Activated T-cell treated with anti-CD3 and anti-CD28 coated beads, Interleukin-2, amount 50 U/mL, for 24 hours (primary cell): ENCODE measurements around the gene TCHHL1.
A peak's percentile ranks its signal among the peaks of the same experiment; 100 is the strongest.

Source experiments
- DNase-seq: peaks from one replicate; pipeline ENCODE4 v3.0.0-alpha.2; 2020
- H3K27ac Mint-ChIP-seq: 2 replicates; pipeline ENCODE4 v1.8.0; 2020; ENCODE audit warnings: mild to moderate bottlenecking, mixed read lengths
- H3K27me3 Mint-ChIP-seq: 2 replicates; pipeline ENCODE4 v1.8.0; 2020; ENCODE audit warnings: mixed read lengths
- H3K36me3 Mint-ChIP-seq: 2 replicates; pipeline ENCODE4 v1.8.0; 2020; ENCODE audit warnings: low read depth, mixed read lengths
- H3K4me1 Mint-ChIP-seq: 2 replicates; pipeline ENCODE4 v1.8.0; 2020; ENCODE audit warnings: low read depth, mixed read lengths
- H3K4me3 Mint-ChIP-seq: 2 replicates; pipeline ENCODE4 v1.8.0; 2020; ENCODE audit warnings: mild to moderate bottlenecking, moderate library complexity, mixed read lengths
- H3K9me3 Mint-ChIP-seq: 2 replicates; pipeline ENCODE4 v1.8.0; 2020; ENCODE audit warnings: mixed read lengths

TCHHL1 gene

GRCh38 chr1:152089014-152089674 lies at the start of gene TCHHL1:
Gene TCHHL1, minus strand, starts transcription at chr1:152089064. Its CDS starts 921 bp downstream, at chr1:152088143.
- no peaks in the 10 kb centered on the region for H3K4me1 Mint-ChIP-seq
- H3K27ac Mint-ChIP-seq, result no peak within 1 kb of the TSS
- no peak within 1 kb of the TSS for H3K4me3 Mint-ChIP-seq
- DNase-seq, result no peak
- H3K27me3 Mint-ChIP-seq, result peaks cover 33% of the 10 kb centered on the region
- peaks cover 14% of the 10 kb centered on the region for H3K9me3 Mint-ChIP-seq
- H3K36me3 Mint-ChIP-seq, result no peaks in the 10 kb centered on the region

GRCh38 chr1:152137215-152137614 lies 48.4 kb upstream of the TCHHL1 start:
- Mint-ChIP-seq H3K27me3 (peaks cover 66% of the 10 kb centered on the region), H3K4me3 (no peak overlapping the region), H3K27ac (no peak overlapping the region), H3K9me3 (peaks cover 4% of the 10 kb centered on the region), H3K36me3 (no peaks in the 10 kb centered on the region), H3K4me1 (no peaks in the 10 kb centered on the region)
- DNase-seq, result no peak

GRCh38 chr1:152130186-152130585 lies 41.3 kb upstream of the TCHHL1 start:
- Mint-ChIP-seq H3K4me3 (no peak overlapping the region), H3K36me3 (no peaks in the 10 kb centered on the region), H3K4me1 (no peaks in the 10 kb centered on the region), H3K27ac (no peak overlapping the region), H3K9me3 (peaks cover 4% of the 10 kb centered on the region), H3K27me3 (peaks cover 75% of the 10 kb centered on the region)
- no peak for DNase-seq

- H3K9me3 Mint-ChIP-seq, result no peaks in the 10 kb centered on the region
- H3K4me1 Mint-ChIP-seq, result no peaks in the 10 kb centered on the region
- H3K4me3 Mint-ChIP-seq, result no peak overlapping the region
- H3K27ac Mint-ChIP-seq, result no peak overlapping the region
- DNase-seq, result no peak
- no peaks in the 10 kb centered on the region for H3K36me3 Mint-ChIP-seq
- H3K27me3 Mint-ChIP-seq, result peaks cover 69% of the 10 kb centered on the region
Observed at GRCh38 chr1:152127673-152128072, 38.8 kb upstream of the TCHHL1 start.

- no peak overlapping the region for H3K4me3 Mint-ChIP-seq
- no peaks in the 10 kb centered on the region for H3K9me3 Mint-ChIP-seq
- no peak overlapping the region for H3K27ac Mint-ChIP-seq
- DNase-seq, result no peak
- H3K36me3 Mint-ChIP-seq, result no peaks in the 10 kb centered on the region
- H3K27me3 Mint-ChIP-seq, result peaks cover 72% of the 10 kb centered on the region
- H3K4me1 Mint-ChIP-seq, result no peaks in the 10 kb centered on the region
Observed at GRCh38 chr1:152125834-152126443, 37.1 kb upstream of the TCHHL1 start.

- H3K27me3 Mint-ChIP-seq, result peaks cover 52% of the 10 kb centered on the region
- no peak overlapping the region for H3K4me3 Mint-ChIP-seq
- no peaks in the 10 kb centered on the region for H3K4me1 Mint-ChIP-seq
- DNase-seq, result no peak
- H3K27ac Mint-ChIP-seq, result no peak overlapping the region
- no peaks in the 10 kb centered on the region for H3K9me3 Mint-ChIP-seq
- H3K36me3 Mint-ChIP-seq, result no peaks in the 10 kb centered on the region
Observed at GRCh38 chr1:152118915-152119314, 30.1 kb upstream of the TCHHL1 start.

GRCh38 chr1:152115344-152115743 lies 26.5 kb upstream of the TCHHL1 start, which contains the start of gene TCHH:
Gene TCHH, minus strand, starts transcription at chr1:152115444. Its CDS starts 1,364 bp downstream, at chr1:152114080.
- H3K27ac Mint-ChIP-seq, result no peak within 1 kb of the TSS
- peaks cover 33% of the 10 kb centered on the region for H3K27me3 Mint-ChIP-seq
- no peaks in the 10 kb centered on the region for H3K36me3 Mint-ChIP-seq
- no peak within 1 kb of the TSS for H3K4me3 Mint-ChIP-seq
- no peaks in the 10 kb centered on the region for H3K9me3 Mint-ChIP-seq
- DNase-seq, result no peak
- H3K4me1 Mint-ChIP-seq, result no peaks in the 10 kb centered on the region

GRCh38 chr1:152112885-152113432 lies 24.1 kb upstream of the TCHHL1 start:
- H3K36me3 Mint-ChIP-seq, result no peaks in the 10 kb centered on the region
- no peak overlapping the region for H3K27ac Mint-ChIP-seq
- H3K9me3 Mint-ChIP-seq, result no peaks in the 10 kb centered on the region
- H3K27me3 Mint-ChIP-seq, result peaks cover 18% of the 10 kb centered on the region
- no peaks in the 10 kb centered on the region for H3K4me1 Mint-ChIP-seq
- no peak overlapping the region for H3K4me3 Mint-ChIP-seq
- no peak for DNase-seq

- H3K9me3 Mint-ChIP-seq, result no peaks in the 10 kb centered on the region
- H3K4me1 Mint-ChIP-seq, result no peaks in the 10 kb centered on the region
- peaks cover 16% of the 10 kb centered on the region for H3K27me3 Mint-ChIP-seq
- no peak overlapping the region for H3K4me3 Mint-ChIP-seq
- no peak overlapping the region for H3K27ac Mint-ChIP-seq
- H3K36me3 Mint-ChIP-seq, result no peaks in the 10 kb centered on the region
- DNase-seq, result peak; percentile 49
Observed at GRCh38 chr1:152112101-152112884, 23.4 kb upstream of the TCHHL1 start.

GRCh38 chr1:152111515-152111968 lies 22.7 kb upstream of the TCHHL1 start:
- Mint-ChIP-seq H3K4me3 (no peak overlapping the region), H3K4me1 (no peaks in the 10 kb centered on the region), H3K36me3 (no peaks in the 10 kb centered on the region), H3K27ac (no peak overlapping the region), H3K27me3 (peaks cover 9% of the 10 kb centered on the region), H3K9me3 (no peaks in the 10 kb centered on the region)
- DNase-seq, result no peak

GRCh38 chr1:152110860-152111514 lies 22.1 kb upstream of the TCHHL1 start:
- no peaks in the 10 kb centered on the region for H3K36me3 Mint-ChIP-seq

GRCh38 chr1:152110365-152110859 lies 21.5 kb upstream of the TCHHL1 start:
- Mint-ChIP-seq H3K27me3 (peaks cover under 1% of the 10 kb centered on the region), H3K9me3 (no peaks in the 10 kb centered on the region), H3K4me1 (no peaks in the 10 kb centered on the region), H3K4me3 (no peak overlapping the region), H3K27ac (no peak overlapping the region), H3K36me3 (no peaks in the 10 kb centered on the region)
- peak; percentile 56 for DNase-seq

More at GRCh38 chr1:152110860-152111514, 22.1 kb upstream of the TCHHL1 start:
- peak; percentile 66 for DNase-seq
- no peaks in the 10 kb centered on the region for H3K9me3 Mint-ChIP-seq
- H3K27me3 Mint-ChIP-seq, result peaks cover 3% of the 10 kb centered on the region
- H3K4me3 Mint-ChIP-seq, result no peak overlapping the region
- no peaks in the 10 kb centered on the region for H3K4me1 Mint-ChIP-seq
- no peak overlapping the region for H3K27ac Mint-ChIP-seq

- H3K4me3 Mint-ChIP-seq, result no peak overlapping the region
- peak; percentile 29 for DNase-seq
- H3K36me3 Mint-ChIP-seq, result no peaks in the 10 kb centered on the region
- H3K9me3 Mint-ChIP-seq, result no peaks in the 10 kb centered on the region
- H3K27ac Mint-ChIP-seq, result no peak overlapping the region
- H3K27me3 Mint-ChIP-seq, result peaks cover 5% of the 10 kb centered on the region
- H3K4me1 Mint-ChIP-seq, result no peaks in the 10 kb centered on the region
Observed at GRCh38 chr1:152109998-152110294, 21.1 kb upstream of the TCHHL1 start.
